ENCODE data around the gene SMCP. TPM values are rescaled to one million over a fixed set of nuclear protein-coding genes. Genes with fewer than 3 reads are reported as not detected.
A peak's percentile ranks its signal among the peaks of the same experiment; 100 is the strongest.

The SMCP gene
- total RNA-seq, 1 donor from 2014 or later = not detected

DNA sequence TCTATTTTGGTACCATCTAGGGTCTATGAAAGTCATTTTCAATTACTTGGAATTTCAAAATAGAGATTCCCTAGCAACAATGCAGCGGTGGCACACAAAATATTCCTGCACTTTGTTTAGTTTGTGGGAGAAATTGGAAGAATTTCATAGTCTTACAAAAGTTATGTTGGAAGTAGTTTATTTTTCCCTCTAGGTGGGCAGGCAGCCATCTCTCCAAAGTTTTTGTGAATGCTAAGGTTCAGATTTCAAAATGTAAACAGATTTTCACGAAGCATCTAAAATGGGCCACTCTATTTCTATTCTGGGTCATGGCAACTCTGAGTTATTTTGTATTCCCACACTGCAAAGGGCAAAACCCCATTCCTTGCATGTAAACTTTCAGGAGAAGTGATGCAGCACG lies 8.0 kb downstream of the SMCP start:
- H3K27ac ChIP-seq = peak overlapping the region in 1 of 2 donors; percentile 5
- TF ChIP-seq, protein P1, sequence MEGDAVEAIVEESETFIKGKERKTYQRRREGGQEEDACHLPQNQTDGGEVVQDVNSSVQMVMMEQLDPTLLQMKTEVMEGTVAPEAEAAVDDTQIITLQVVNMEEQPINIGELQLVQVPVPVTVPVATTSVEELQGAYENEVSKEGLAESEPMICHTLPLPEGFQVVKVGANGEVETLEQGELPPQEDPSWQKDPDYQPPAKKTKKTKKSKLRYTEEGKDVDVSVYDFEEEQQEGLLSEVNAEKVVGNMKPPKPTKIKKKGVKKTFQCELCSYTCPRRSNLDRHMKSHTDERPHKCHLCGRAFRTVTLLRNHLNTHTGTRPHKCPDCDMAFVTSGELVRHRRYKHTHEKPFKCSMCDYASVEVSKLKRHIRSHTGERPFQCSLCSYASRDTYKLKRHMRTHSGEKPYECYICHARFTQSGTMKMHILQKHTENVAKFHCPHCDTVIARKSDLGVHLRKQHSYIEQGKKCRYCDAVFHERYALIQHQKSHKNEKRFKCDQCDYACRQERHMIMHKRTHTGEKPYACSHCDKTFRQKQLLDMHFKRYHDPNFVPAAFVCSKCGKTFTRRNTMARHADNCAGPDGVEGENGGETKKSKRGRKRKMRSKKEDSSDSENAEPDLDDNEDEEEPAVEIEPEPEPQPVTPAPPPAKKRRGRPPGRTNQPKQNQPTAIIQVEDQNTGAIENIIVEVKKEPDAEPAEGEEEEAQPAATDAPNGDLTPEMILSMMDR (IDR thresholded peaks at IDR 0.05) = no peak

DNA sequence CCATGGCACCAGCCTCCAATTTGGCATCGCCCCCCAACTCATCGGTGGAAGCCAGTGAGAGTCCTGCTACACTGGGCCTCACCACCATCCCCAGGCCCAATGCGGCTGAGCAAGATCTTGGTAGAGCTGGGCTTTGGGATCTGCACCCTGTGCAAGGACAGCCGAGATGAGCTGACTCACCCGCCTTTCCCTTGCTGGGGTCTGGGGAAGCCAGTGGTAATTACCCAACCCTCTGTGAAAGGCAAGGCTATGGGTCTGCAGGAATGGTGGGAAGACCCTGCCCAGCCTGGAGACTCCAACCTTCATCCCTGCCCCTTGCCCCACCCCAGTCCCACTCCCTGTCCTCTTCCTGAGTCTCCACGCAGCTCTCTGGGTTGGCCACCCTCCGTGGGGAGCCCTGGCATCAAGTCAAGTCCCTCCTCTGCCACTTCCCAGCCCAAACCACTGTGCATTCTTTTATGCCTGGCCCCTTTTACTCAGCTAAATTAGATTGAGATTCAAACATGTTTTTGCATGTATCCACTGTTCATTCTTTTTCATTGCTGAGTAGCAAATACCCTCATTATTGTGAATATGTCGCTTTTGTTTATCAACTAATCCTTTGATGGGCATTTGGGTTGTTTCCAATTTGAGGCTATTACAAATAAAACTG lies 8.8 kb downstream of the SMCP start:
- intact Hi-C loops (cut with DNase I) = no loop called here
- Histone ChIP-seq H3K9me3 (no peaks in the 10 kb centered on the region), H3K36me3 (no peaks in the 10 kb centered on the region), H3K4me1 (peaks cover 6 to 11% of the 10 kb centered on the region in 2 donors), H3K4me3 (no peak overlapping the region), H3K27ac (peak overlapping the region in 1 of 2 donors; percentile 5), H3K27me3 (no peaks in the 10 kb centered on the region)
- TF ChIP-seq, protein P1 (IDR thresholded peaks at IDR 0.05) = no peak
- no peak for DNase-seq (ENCODE audit: low spot score in 2 of 2)

More for the DNA sequence above, 8.0 kb downstream of the SMCP start:
- Histone ChIP-seq H3K27me3 (no peaks in the 10 kb centered on the region), H3K4me1 (peaks cover 6 to 11% of the 10 kb centered on the region in 2 donors), H3K36me3 (no peaks in the 10 kb centered on the region), H3K9me3 (no peaks in the 10 kb centered on the region), H3K4me3 (no peak overlapping the region)
- DNase-seq (ENCODE audit: low spot score in 2 of 2) = no peak
- intact Hi-C loops (cut with DNase I) = no loop called here

DNA sequence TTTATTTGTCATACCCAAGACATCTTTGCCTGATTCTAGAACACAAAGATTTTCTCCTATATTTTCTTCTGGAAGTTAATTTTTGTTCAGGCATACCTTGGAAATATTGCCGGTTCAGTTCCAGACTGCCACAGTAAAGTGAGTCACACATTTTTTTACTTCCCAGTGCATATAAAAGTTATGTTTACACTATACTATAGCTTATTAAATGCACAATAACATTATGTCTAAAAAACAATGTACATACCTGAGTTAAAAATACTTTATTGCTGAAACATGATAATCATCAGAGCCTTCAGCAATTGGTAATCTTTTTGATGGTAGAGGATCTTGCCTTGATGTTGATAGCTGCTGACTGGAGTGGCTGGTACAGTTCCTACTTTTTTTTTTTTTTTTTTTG lies 10.0 kb downstream of the SMCP start:
- Histone ChIP-seq H3K9me3 (no peaks in the 10 kb centered on the region), H3K27ac (no peak overlapping the region), H3K4me1 (peaks cover 6 to 11% of the 10 kb centered on the region in 2 donors), H3K27me3 (no peaks in the 10 kb centered on the region), H3K4me3 (no peak overlapping the region), H3K36me3 (no peaks in the 10 kb centered on the region)
- intact Hi-C loops (cut with DNase I) = no loop called here
- TF ChIP-seq, protein P1 (IDR thresholded peaks at IDR 0.05) = no peak
- DNase-seq (ENCODE audit: low spot score in 2 of 2) = no peak

DNA sequence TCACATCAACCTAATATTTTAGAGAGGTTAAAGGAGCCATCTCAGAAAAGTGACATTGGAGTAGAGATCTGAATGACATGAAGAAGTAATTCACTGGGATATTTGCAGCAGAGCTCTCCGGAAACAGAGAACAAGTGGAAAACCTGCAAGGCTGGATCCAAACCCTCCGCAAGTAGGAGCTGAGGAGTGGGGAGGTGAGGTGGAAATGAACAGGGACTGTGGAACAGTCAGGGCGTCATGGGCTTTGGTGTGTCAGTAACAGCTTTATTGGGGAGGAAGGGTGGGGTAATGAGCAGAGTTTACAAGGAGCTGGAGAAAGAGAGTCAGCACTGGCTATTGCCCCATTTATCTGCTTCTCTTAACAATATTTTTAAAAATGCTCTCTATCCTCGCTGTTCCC lies 20.9 kb downstream of the SMCP start:
- Histone ChIP-seq H3K4me3 (no peak overlapping the region), H3K9me3 (no peaks in the 10 kb centered on the region), H3K36me3 (no peaks in the 10 kb centered on the region), H3K4me1 (no peaks in the 10 kb centered on the region), H3K27ac (no peak overlapping the region), H3K27me3 (no peaks in the 10 kb centered on the region)
- DNase-seq (ENCODE audit: low spot score in 2 of 2) = no peak
- TF ChIP-seq, protein P1 (IDR thresholded peaks at IDR 0.05) = no peak
- intact Hi-C loops (cut with DNase I) = no loop called here

DNA sequence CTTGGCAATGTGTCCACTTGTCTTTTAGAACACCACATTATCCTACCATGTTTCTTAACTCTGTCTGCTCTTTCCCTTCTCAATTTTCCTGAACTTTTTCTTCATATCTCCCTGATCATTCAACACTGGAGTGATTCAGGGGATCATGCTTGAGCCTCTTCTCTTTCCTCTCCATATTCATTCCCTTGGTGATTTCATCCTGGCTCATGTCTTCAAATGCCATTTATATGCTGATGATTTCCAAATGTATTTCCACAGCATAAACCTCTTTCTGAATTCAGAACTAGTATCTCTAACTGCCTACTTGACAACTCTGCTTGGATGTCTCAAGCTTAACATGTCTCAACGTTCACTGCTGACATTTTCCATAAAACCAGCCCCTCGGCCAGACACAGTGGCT lies 21.8 kb downstream of the SMCP start:
- DNase-seq (ENCODE audit: low spot score in 2 of 2) = no peak
- Histone ChIP-seq H3K4me3 (no peak overlapping the region), H3K36me3 (no peaks in the 10 kb centered on the region), H3K27ac (no peak overlapping the region), H3K9me3 (no peaks in the 10 kb centered on the region), H3K4me1 (no peaks in the 10 kb centered on the region), H3K27me3 (no peaks in the 10 kb centered on the region)
- intact Hi-C loops (cut with DNase I) = no loop called here
- TF ChIP-seq, protein P1 (IDR thresholded peaks at IDR 0.05) = no peak

DNA sequence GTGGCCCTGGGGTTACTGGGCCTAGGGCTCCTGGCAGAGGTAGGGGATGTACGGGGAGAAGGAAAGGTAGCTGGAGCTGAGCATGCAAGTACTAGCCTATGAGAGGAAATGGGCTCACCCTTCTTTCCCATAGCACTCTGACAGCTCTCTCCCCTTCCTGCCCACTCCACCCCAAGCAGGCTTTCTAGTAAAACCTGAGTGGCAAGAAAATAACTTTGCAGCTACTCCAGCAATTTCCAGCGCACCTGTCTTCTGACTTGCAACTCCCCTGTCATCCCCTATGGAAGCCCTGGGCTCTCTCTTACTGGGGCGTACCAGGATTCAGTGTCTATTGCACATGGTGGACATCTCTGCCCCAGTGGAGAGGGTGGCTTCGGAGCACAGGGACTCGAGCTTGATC lies 23.5 kb downstream of the SMCP start:
- no peak for DNase-seq (ENCODE audit: low spot score in 2 of 2)
- Histone ChIP-seq H3K27me3 (no peaks in the 10 kb centered on the region), H3K36me3 (no peaks in the 10 kb centered on the region), H3K4me3 (no peak overlapping the region), H3K27ac (no peak overlapping the region), H3K4me1 (no peaks in the 10 kb centered on the region), H3K9me3 (no peaks in the 10 kb centered on the region)
- intact Hi-C loops (cut with DNase I) = no loop called here
- TF ChIP-seq, protein P1 (IDR thresholded peaks at IDR 0.05) = no peak

All from ascending aorta (tissue), 2 donors.